K562 (cell line): ENCODE data around the gene ZC3H12A. TPM values are rescaled to one million over a fixed set of nuclear protein-coding genes. Genes with fewer than 3 reads are reported as not detected.

Experiments
- CHD4 ChIP-seq: fragments of 200-600 bp; sonication (generic); IDR thresholded peaks from 3 replicates; pipeline ENCODE4 v1.6.1; 2012; ENCODE audit warnings: low read depth, mild to moderate bottlenecking, mixed read lengths, low read length, inconsistent platforms; ENCODE audit not compliant: insufficient read depth, insufficient replicate concordance, poor library complexity, severe bottlenecking
- FOS ChIP-seq: IDR thresholded peaks from 3 replicates; pipeline ENCODE4 v1.6.1; 2011; ENCODE audit not compliant: insufficient read length; ENCODE audit errors: extremely low read depth
- HNRNPUL1 ChIP-seq: fragments of 200-400 bp; formaldehyde crosslinking; IDR thresholded peaks from 2 replicates; pipeline ENCODE4 v1.6.1; 2017; ENCODE audit warnings: low read length
- ILK ChIP-seq: fragments of 450-650 bp; IDR thresholded peaks from 2 replicates; pipeline ENCODE4 v1.6.1; 2016; ENCODE audit warnings: missing genetic modification characterization, low read depth, mild to moderate bottlenecking, missing compliant biosample characterization, moderate library complexity, borderline replicate concordance
- SAP30 ChIP-seq: fragments of 200-600 bp; sonication (generic); IDR thresholded peaks from 2 replicates; pipeline ENCODE4 v1.6.1; 2012; ENCODE audit warnings: borderline replicate concordance, low read depth, mild to moderate bottlenecking, moderate library complexity, low read length, control low read depth, inconsistent platforms; ENCODE audit not compliant: insufficient read depth, poor library complexity, severe bottlenecking
- SIN3A ChIP-seq, 2 experiments: fragments of 150-350 bp in 1 of 2; IDR thresholded peaks; 2 replicates each; pipeline ENCODE4 v1.6.1; 2011 to 2016; ENCODE audit warnings: borderline replicate concordance in 2 of 2, low read depth in 2 of 2, low read length in 2 of 2, mild to moderate bottlenecking in 2 of 2, moderate library complexity in 2 of 2; ENCODE audit not compliant: control insufficient read depth in 1 of 2
- polyA plus RNA-seq, 8 experiments: library from polyadenylated mRNA; depleted of rRNA in 4 of 8; stranded (reverse) in 5 of 8; unstranded in 3 of 8; fragments of >200 nt; fragmentation: Nextera tagmentation in 2 of 8; fragmentation: Illumina TruSeq in 1 of 8; extraction: Ambion mirVana in 2 of 8; extraction: Trizol in 1 of 8; gene quantifications; 2 replicates each; pipeline versions ENCODE4 v1.2.1 to v1.2.3, GENCODE V29; 2011 to 2014; ENCODE audit warnings: inconsistent platforms in 1 of 8, missing spikeins in 1 of 8
- total RNA-seq, 7 experiments: library from RNA; depleted of rRNA in 6 of 7; stranded (reverse); fragments of >200 nt in 6 of 7; fragmentation: Illumina TruSeq in 2 of 7; extraction: Trizol in 2 of 7; gene quantifications; 2 replicates each; pipeline versions ENCODE4 v1.2.1 to v1.2.3, GENCODE V29; 2011 to 2021; ENCODE audit warnings: low replicate concordance in 1 of 7
- TF ChIP-seq, protein P1 (sequence below): sonication (generic); formaldehyde crosslinking; IDR thresholded peaks from 2 replicates; pipeline ENCODE4 v1.5.0; 2020; ENCODE audit warnings: missing genetic modification reagents
- TF ChIP-seq, protein P2 (sequence below): sonication (generic); formaldehyde crosslinking; IDR thresholded peaks from 2 replicates; pipeline ENCODE4 v1.8.1; 2022; ENCODE audit warnings: missing genetic modification reagents
- TF ChIP-seq, protein P3 (sequence below): fragments of 250-450 bp; sonication (Bioruptor Pico); IDR thresholded peaks from 2 replicates; pipeline ENCODE4 v1.5.0; 2021

The ZC3H12A gene
- total and polyA plus RNA-seq, 9 of the 15 experiments (the other 6 are each of a cell fraction or from before 2014, with no cell fraction given) = 0.14 to 9.4 (median 6.7) TPM

DNA sequence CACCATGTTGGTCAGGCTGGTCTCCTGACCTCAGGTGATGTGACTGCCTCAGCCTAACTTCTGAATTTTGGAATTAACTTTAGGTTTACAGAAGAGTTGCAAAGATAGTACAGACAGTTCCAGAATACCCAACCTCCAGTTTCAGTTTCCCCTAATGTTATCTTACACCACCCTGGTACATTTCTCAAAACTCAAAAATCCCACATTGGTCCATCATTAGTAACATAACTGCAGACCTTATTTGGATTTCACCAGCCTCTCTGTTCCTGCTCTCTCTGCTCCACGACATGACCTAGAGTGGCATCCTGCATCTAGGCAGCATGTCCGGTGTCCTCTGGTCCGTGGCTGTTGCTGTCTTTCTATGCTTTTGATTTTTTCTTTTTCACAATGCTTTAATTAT lies 5.0 kb upstream of the ZC3H12A start (continued):
- TF ChIP-seq CHD4 (no peak), SAP30 (no peak), FOS (no peak), ILK (no peak), SIN3A (IDR thresholded peaks at IDR 0.05; ENCODE audit: borderline replicate concordance in 2 of 2, control insufficient read depth in 1 of 2, low read depth in 2 of 2, low read length in 2 of 2) (no peak), HNRNPUL1 (no peak)
- TF ChIP-seq, protein P1, sequence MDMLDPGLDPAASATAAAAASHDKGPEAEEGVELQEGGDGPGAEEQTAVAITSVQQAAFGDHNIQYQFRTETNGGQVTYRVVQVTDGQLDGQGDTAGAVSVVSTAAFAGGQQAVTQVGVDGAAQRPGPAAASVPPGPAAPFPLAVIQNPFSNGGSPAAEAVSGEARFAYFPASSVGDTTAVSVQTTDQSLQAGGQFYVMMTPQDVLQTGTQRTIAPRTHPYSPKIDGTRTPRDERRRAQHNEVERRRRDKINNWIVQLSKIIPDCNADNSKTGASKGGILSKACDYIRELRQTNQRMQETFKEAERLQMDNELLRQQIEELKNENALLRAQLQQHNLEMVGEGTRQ (CRISPR knock-in tag) = no peak
- TF ChIP-seq, protein P2, sequence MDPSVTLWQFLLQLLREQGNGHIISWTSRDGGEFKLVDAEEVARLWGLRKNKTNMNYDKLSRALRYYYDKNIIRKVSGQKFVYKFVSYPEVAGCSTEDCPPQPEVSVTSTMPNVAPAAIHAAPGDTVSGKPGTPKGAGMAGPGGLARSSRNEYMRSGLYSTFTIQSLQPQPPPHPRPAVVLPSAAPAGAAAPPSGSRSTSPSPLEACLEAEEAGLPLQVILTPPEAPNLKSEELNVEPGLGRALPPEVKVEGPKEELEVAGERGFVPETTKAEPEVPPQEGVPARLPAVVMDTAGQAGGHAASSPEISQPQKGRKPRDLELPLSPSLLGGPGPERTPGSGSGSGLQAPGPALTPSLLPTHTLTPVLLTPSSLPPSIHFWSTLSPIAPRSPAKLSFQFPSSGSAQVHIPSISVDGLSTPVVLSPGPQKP (CRISPR knock-in tag) = no peak
- TF ChIP-seq, protein P3, sequence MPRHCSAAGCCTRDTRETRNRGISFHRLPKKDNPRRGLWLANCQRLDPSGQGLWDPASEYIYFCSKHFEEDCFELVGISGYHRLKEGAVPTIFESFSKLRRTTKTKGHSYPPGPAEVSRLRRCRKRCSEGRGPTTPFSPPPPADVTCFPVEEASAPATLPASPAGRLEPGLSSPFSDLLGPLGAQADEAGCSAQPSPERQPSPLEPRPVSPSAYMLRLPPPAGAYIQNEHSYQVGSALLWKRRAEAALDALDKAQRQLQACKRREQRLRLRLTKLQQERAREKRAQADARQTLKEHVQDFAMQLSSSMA (CRISPR knock-in tag) = no peak
